GM23338 (cell line): ENCODE data around the gene EPHA4. TPM values are rescaled to one million over a fixed set of nuclear protein-coding genes. Genes with fewer than 3 reads are reported as not detected.

Experiments
- ATAC-seq: fragments of 200-7000 bp; cut with Tn5 transposase; 3 replicates; pipeline ENCODE4 v1.9.1; 2020
- DNase-seq: peaks from one replicate; pipeline ENCODE4 v3.0.0-alpha.2; 2015; ENCODE audit warnings: low spot score
- H2AFZ ChIP-seq: fragments of 200-600 bp; sonication (generic); 2 replicates; pipeline ENCODE4 v1.8.0; 2016; ENCODE audit warnings: antibody characterized with exemption, mild to moderate bottlenecking, moderate library complexity
- H3F3A ChIP-seq: fragments of 200-600 bp; sonication (generic); replicated peaks from 2 replicates; pipeline ENCODE4 v1.8.0; 2017; ENCODE audit warnings: antibody characterized with exemption, mixed run types, low read depth
- H3K27ac ChIP-seq: fragments of 200-600 bp; sonication (generic); 2 replicates; pipeline ENCODE4 v1.6.1; 2016; ENCODE audit warnings: low read depth
- H3K27me3 ChIP-seq: fragments of 200-600 bp; sonication (generic); 2 replicates; pipeline ENCODE4 v1.8.0; 2016; ENCODE audit warnings: mild to moderate bottlenecking, mixed run types, moderate library complexity; ENCODE audit not compliant: insufficient read depth
- H3K36me3 ChIP-seq: fragments of 200-600 bp; sonication (generic); 2 replicates; pipeline ENCODE4 v1.8.0; 2016; ENCODE audit warnings: mild to moderate bottlenecking; ENCODE audit not compliant: insufficient read depth
- H3K4me1 ChIP-seq: fragments of 200-600 bp; sonication (generic); 2 replicates; pipeline ENCODE4 v1.8.0; 2016; ENCODE audit warnings: mild to moderate bottlenecking, moderate library complexity; ENCODE audit not compliant: insufficient read depth
- H3K4me2 ChIP-seq: fragments of 200-600 bp; sonication (generic); 2 replicates; pipeline ENCODE4 v1.7.1; 2017; ENCODE audit warnings: mixed run types
- H3K4me3 ChIP-seq: fragments of 200-600 bp; sonication (generic); 2 replicates; pipeline ENCODE4 v1.6.1; 2016; ENCODE audit warnings: mixed run types
- H3K79me2 ChIP-seq: fragments of 200-600 bp; sonication (generic); replicated peaks from 2 replicates; pipeline ENCODE4 v1.8.0; 2017; ENCODE audit warnings: mild to moderate bottlenecking; ENCODE audit not compliant: insufficient read depth
- H3K9me2 ChIP-seq: fragments of 200-600 bp; sonication (generic); 2 replicates; pipeline ENCODE4 v1.8.0; 2017; ENCODE audit not compliant: insufficient read depth
- H4K20me1 ChIP-seq: fragments of 200-600 bp; sonication (generic); replicated peaks from 2 replicates; pipeline ENCODE4 v1.8.0; 2017; ENCODE audit warnings: mild to moderate bottlenecking; ENCODE audit not compliant: insufficient read depth
- H3K27ac Mint-ChIP-seq: 2 replicates; pipeline ENCODE4 v1.8.0; 2020; ENCODE audit warnings: inconsistent platforms, mild to moderate bottlenecking, moderate library complexity, mixed read lengths
- H3K27me3 Mint-ChIP-seq: 3 replicates; pipeline ENCODE4 v1.8.0; 2022; ENCODE audit warnings: low read depth, mild to moderate bottlenecking, moderate library complexity, mixed read lengths, inconsistent platforms; ENCODE audit not compliant: insufficient read depth, poor library complexity
- H3K36me3 Mint-ChIP-seq: 3 replicates; pipeline ENCODE4 v1.8.0; 2021; ENCODE audit warnings: low read depth, mild to moderate bottlenecking, inconsistent platforms, moderate library complexity, mixed read lengths
- H3K4me1 Mint-ChIP-seq: 3 replicates; pipeline ENCODE4 v1.8.0; 2020; ENCODE audit warnings: mild to moderate bottlenecking, inconsistent platforms, mixed read lengths
- H3K4me3 Mint-ChIP-seq: 3 replicates; pipeline ENCODE4 v1.8.0; 2021; ENCODE audit warnings: moderate library complexity, mild to moderate bottlenecking, inconsistent platforms, mixed read lengths
- H3K9me3 Mint-ChIP-seq: 3 replicates; pipeline ENCODE4 v1.8.0; 2020; ENCODE audit warnings: moderate library complexity, mild to moderate bottlenecking, inconsistent platforms, mixed read lengths
- CREB1 ChIP-seq: fragments of 250-450 bp; sonication (Bioruptor Pico); IDR thresholded peaks from 2 replicates; pipeline ENCODE4 v1.5.0; 2020; ENCODE audit warnings: low read depth, mild to moderate bottlenecking, moderate library complexity
- EZH2 ChIP-seq: fragments of 200-600 bp; sonication (generic); IDR thresholded peaks from one replicate; pipeline ENCODE4 v1.8.0; 2017; ENCODE audit warnings: antibody characterized with exemption, mild to moderate bottlenecking, low read depth; ENCODE audit not compliant: unreplicated experiment
- EZH2phosphoT487 ChIP-seq: fragments of 200-600 bp; sonication (generic); IDR thresholded peaks from one replicate; pipeline ENCODE4 v1.8.1; 2018; ENCODE audit warnings: antibody characterized with exemption; ENCODE audit not compliant: unreplicated experiment
- JUNB ChIP-seq: IDR thresholded peaks from one replicate; pipeline ENCODE4 v1.6.1; 2016; ENCODE audit warnings: antibody characterized with exemption; ENCODE audit not compliant: unreplicated experiment
- NANOG ChIP-seq: IDR thresholded peaks from 2 replicates; pipeline ENCODE4 v1.6.1; 2016; ENCODE audit warnings: antibody characterized with exemption, borderline replicate concordance
- POLR2AphosphoS5 ChIP-seq: IDR thresholded peaks from 2 replicates; pipeline ENCODE4 v1.6.1; 2016; ENCODE audit warnings: antibody characterized with exemption, low read depth
- ZNF114 ChIP-seq: fragments of 250-450 bp; sonication (Bioruptor Pico); IDR thresholded peaks from 2 replicates; pipeline ENCODE4 v1.5.0; 2020; ENCODE audit warnings: mild to moderate bottlenecking, moderate library complexity
- ZNF331 ChIP-seq: fragments of 250-450 bp; sonication (Bioruptor Pico); IDR thresholded peaks from 2 replicates; pipeline ENCODE4 v1.5.0; 2020; ENCODE audit warnings: low read depth, mild to moderate bottlenecking, moderate library complexity
- polyA plus RNA-seq: library from polyadenylated mRNA; unstranded; fragments of >200 nt; fragmentation: Nextera tagmentation; extraction: Ambion mirVana; gene quantifications from 2 replicates; pipeline ENCODE4 v1.2.1, GENCODE V29; 2016
- total RNA-seq: library from RNA; depleted of rRNA; stranded (reverse); fragments of >200 nt; shearing (Covaris generic); gene quantifications from 2 replicates; pipeline ENCODE4 v1.2.3, GENCODE V29; 2014
- TF ChIP-seq, protein P1 (sequence below): IDR thresholded peaks from 2 replicates; pipeline ENCODE4 v1.6.1; 2016; ENCODE audit warnings: antibody characterized with exemption
- TF ChIP-seq, protein P2 (sequence below): IDR thresholded peaks from one replicate; pipeline ENCODE4 v1.6.1; 2018; ENCODE audit warnings: antibody characterized with exemption; ENCODE audit not compliant: unreplicated experiment

The EPHA4 gene
- total and polyA plus RNA-seq, 2 experiments from 2014 or later, result 4.1 to 6.2 TPM

DNA sequence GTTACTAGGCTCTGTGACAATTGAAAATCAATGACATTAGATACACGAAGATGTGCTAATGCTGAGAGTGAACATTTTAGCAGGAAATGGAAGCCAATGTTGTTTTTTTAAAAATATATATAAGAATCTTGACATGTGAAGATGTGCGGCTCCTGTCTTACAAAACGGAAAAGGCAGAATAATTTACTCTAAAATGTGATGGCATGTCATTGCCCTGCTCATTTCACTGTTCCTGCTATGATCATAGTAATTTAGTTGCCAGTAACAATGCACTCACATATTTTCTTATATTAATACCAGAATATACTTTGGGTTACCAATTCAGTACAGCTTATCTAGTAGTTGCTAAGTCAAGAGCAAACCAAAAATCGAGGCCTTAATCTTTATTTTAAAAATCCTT lies 10.3 kb downstream of the EPHA4 start:
- peaks cover 8% of the 10 kb centered on the region for H3K79me2 ChIP-seq
- no peaks in the 10 kb centered on the region for H3K27me3 ChIP-seq
- no peaks in the 10 kb centered on the region for H4K20me1 ChIP-seq
- TF ChIP-seq, protein P1, sequence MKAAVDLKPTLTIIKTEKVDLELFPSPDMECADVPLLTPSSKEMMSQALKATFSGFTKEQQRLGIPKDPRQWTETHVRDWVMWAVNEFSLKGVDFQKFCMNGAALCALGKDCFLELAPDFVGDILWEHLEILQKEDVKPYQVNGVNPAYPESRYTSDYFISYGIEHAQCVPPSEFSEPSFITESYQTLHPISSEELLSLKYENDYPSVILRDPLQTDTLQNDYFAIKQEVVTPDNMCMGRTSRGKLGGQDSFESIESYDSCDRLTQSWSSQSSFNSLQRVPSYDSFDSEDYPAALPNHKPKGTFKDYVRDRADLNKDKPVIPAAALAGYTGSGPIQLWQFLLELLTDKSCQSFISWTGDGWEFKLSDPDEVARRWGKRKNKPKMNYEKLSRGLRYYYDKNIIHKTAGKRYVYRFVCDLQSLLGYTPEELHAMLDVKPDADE, result no peak
- TF ChIP-seq JUNB, result no peak
- no peak for TF ChIP-seq NANOG
- TF ChIP-seq, protein P2, sequence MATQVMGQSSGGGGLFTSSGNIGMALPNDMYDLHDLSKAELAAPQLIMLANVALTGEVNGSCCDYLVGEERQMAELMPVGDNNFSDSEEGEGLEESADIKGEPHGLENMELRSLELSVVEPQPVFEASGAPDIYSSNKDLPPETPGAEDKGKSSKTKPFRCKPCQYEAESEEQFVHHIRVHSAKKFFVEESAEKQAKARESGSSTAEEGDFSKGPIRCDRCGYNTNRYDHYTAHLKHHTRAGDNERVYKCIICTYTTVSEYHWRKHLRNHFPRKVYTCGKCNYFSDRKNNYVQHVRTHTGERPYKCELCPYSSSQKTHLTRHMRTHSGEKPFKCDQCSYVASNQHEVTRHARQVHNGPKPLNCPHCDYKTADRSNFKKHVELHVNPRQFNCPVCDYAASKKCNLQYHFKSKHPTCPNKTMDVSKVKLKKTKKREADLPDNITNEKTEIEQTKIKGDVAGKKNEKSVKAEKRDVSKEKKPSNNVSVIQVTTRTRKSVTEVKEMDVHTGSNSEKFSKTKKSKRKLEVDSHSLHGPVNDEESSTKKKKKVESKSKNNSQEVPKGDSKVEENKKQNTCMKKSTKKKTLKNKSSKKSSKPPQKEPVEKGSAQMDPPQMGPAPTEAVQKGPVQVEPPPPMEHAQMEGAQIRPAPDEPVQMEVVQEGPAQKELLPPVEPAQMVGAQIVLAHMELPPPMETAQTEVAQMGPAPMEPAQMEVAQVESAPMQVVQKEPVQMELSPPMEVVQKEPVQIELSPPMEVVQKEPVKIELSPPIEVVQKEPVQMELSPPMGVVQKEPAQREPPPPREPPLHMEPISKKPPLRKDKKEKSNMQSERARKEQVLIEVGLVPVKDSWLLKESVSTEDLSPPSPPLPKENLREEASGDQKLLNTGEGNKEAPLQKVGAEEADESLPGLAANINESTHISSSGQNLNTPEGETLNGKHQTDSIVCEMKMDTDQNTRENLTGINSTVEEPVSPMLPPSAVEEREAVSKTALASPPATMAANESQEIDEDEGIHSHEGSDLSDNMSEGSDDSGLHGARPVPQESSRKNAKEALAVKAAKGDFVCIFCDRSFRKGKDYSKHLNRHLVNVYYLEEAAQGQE, result no peak
- H3K4me1 ChIP-seq, result 0 out of 2 replicates have a peak, but pooled peaks cover 5% of the 10 kb centered on the region
- Mint-ChIP-seq H3K27ac (no peak overlapping the region), H3K4me3 (no peak overlapping the region), H3K4me1 (peaks cover 19% of the 10 kb centered on the region), H3K36me3 (no peaks in the 10 kb centered on the region; the same call in 1 of the 3 replicates), H3K9me3 (no peaks in the 10 kb centered on the region), H3K27me3 (peaks cover 1% of the 10 kb centered on the region)
- H3K4me2 ChIP-seq, result no peak overlapping the region
- no peaks in the 10 kb centered on the region for H3F3A ChIP-seq
- H3K27ac ChIP-seq, result no peak overlapping the region
- no peaks in the 10 kb centered on the region for H3K36me3 ChIP-seq
- H3K9me2 ChIP-seq, result no peaks in the 10 kb centered on the region
- H2AFZ ChIP-seq, result no peak overlapping the region
- ATAC-seq, result no peak
- no peak overlapping the region for H3K4me3 ChIP-seq
- no peak for DNase-seq

DNA sequence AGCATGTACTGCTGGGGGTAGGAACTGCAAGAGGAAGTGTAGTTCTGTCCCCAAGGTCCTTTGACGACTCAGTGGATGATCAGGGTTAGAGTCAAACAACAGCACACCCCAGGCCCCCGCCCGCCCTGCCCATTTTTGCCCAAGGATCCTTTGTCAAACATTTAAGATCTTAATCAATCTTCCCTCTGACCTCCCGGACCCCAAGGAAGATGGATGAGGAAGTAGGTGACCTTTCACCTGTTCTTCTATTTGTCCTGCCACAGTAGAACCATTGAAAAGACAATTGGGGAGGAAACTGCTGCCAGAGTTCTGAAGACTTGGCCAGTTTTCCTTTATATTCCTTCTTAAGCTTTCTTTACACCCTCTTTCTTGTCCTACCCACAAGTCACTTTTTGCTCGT lies 12.1 kb downstream of the EPHA4 start:
- TF ChIP-seq EZH2phosphoT487 (no peak), POLR2AphosphoS5 (no peak), EZH2 (no peak), NANOG (no peak), CREB1 (CRISPR knock-in tag) (no peak), ZNF114 (CRISPR knock-in tag) (no peak), ZNF331 (CRISPR knock-in tag) (no peak)
- TF ChIP-seq, protein P1, result no peak
- TF ChIP-seq, protein P2, result no peak
- H2AFZ ChIP-seq, result no peak overlapping the region
- H3K36me3 Mint-ChIP-seq, result no peaks in the 10 kb centered on the region; the same call in 1 of the 3 replicates
- no peaks in the 10 kb centered on the region for H3K36me3 ChIP-seq
- H3K9me2 ChIP-seq, result no peaks in the 10 kb centered on the region
- H3K4me2 ChIP-seq, result no peak overlapping the region
- H4K20me1 ChIP-seq, result no peaks in the 10 kb centered on the region
- peaks cover 13% of the 10 kb centered on the region; the same call in 1 of the 2 replicates for H3K4me1 ChIP-seq
- H3K4me3 Mint-ChIP-seq, result no peak overlapping the region
- no peak overlapping the region for H3K4me3 ChIP-seq
- H3K27me3 ChIP-seq, result no peaks in the 10 kb centered on the region
- H3K27ac ChIP-seq, result no peak overlapping the region
- ATAC-seq (no peak), DNase-seq (no peak)
- H3K9me3 Mint-ChIP-seq, result no peaks in the 10 kb centered on the region
- no peaks in the 10 kb centered on the region for H3K27me3 Mint-ChIP-seq
- H3K27ac Mint-ChIP-seq, result no peak overlapping the region
- H3K4me1 Mint-ChIP-seq, result peaks cover 28% of the 10 kb centered on the region
- peaks cover 8% of the 10 kb centered on the region for H3K79me2 ChIP-seq
- H3F3A ChIP-seq, result no peaks in the 10 kb centered on the region
